ENCODE results near the gene ALDH1A1. TPM values are rescaled to one million over a fixed set of nuclear protein-coding genes. Genes with fewer than 3 reads are reported as not detected.

The ALDH1A1 gene
- total RNA-seq, 1 donor from 2014 or later = 10.9 TPM

GRCh38 chr9:72911816-72912215 is 41.0 kb downstream of the ALDH1A1 start:
- H3K27ac Mint-ChIP-seq = no peak overlapping the region
- H3K4me3 Mint-ChIP-seq = no peak overlapping the region
- no peaks in the 10 kb centered on the region for H3K36me3 Mint-ChIP-seq
- DNase-seq (ENCODE audit: low spot score in 2 of 2, unreplicated experiment in 2 of 2) = no peak
- H3K9me3 Mint-ChIP-seq = no peaks in the 10 kb centered on the region
- no peaks in the 10 kb centered on the region for H3K27me3 Mint-ChIP-seq (ENCODE audit: low read depth)
- TF ChIP-seq CTCF (IDR thresholded peaks at IDR 0.05; ENCODE audit: unreplicated experiment) = no peak
- H3K4me1 Mint-ChIP-seq = peaks cover 8% of the 10 kb centered on the region

GRCh38 chr9:72911247-72911775 is 41.5 kb downstream of the ALDH1A1 start:
- Mint-ChIP-seq H3K27me3 (ENCODE audit: low read depth) (no peaks in the 10 kb centered on the region), H3K27ac (no peak overlapping the region), H3K4me3 (no peak overlapping the region), H3K9me3 (no peaks in the 10 kb centered on the region), H3K4me1 (peaks cover 8% of the 10 kb centered on the region), H3K36me3 (no peaks in the 10 kb centered on the region)
- TF ChIP-seq CTCF (IDR thresholded peaks at IDR 0.05; ENCODE audit: unreplicated experiment) = no peak
- no peak for DNase-seq (ENCODE audit: low spot score in 2 of 2, unreplicated experiment in 2 of 2)

GRCh38 chr9:72909428-72909827 is 43.4 kb downstream of the ALDH1A1 start:
- TF ChIP-seq CTCF (IDR thresholded peaks at IDR 0.05; ENCODE audit: unreplicated experiment) = no peak
- Mint-ChIP-seq H3K9me3 (no peaks in the 10 kb centered on the region), H3K36me3 (no peaks in the 10 kb centered on the region), H3K4me3 (no peak overlapping the region), H3K27ac (no peak overlapping the region), H3K4me1 (peaks cover 8% of the 10 kb centered on the region), H3K27me3 (ENCODE audit: low read depth) (no peaks in the 10 kb centered on the region)
- DNase-seq (ENCODE audit: low spot score in 2 of 2, unreplicated experiment in 2 of 2) = no peak

GRCh38 chr9:72907421-72907820 is 45.4 kb downstream of the ALDH1A1 start:
- TF ChIP-seq CTCF (IDR thresholded peaks at IDR 0.05; ENCODE audit: unreplicated experiment) = no peak
- Mint-ChIP-seq H3K27ac (no peak overlapping the region), H3K4me3 (no peak overlapping the region), H3K36me3 (no peaks in the 10 kb centered on the region), H3K4me1 (peaks cover 6% of the 10 kb centered on the region), H3K9me3 (no peaks in the 10 kb centered on the region), H3K27me3 (ENCODE audit: low read depth) (no peaks in the 10 kb centered on the region)
- DNase-seq (ENCODE audit: low spot score in 2 of 2, unreplicated experiment in 2 of 2) = no peak

GRCh38 chr9:72906810-72907209 is 46.0 kb downstream of the ALDH1A1 start:
- no peaks in the 10 kb centered on the region for H3K36me3 Mint-ChIP-seq
- peaks cover 6% of the 10 kb centered on the region for H3K4me1 Mint-ChIP-seq
- TF ChIP-seq CTCF (IDR thresholded peaks at IDR 0.05; ENCODE audit: unreplicated experiment) = no peak
- no peaks in the 10 kb centered on the region for H3K9me3 Mint-ChIP-seq
- DNase-seq (ENCODE audit: low spot score in 2 of 2, unreplicated experiment in 2 of 2) = no peak
- no peak overlapping the region for H3K4me3 Mint-ChIP-seq
- H3K27me3 Mint-ChIP-seq (ENCODE audit: low read depth) = no peaks in the 10 kb centered on the region
- H3K27ac Mint-ChIP-seq = no peak overlapping the region

Measured in mesothelial cell of epicardium (in vitro differentiated cells).